ENCODE results near the gene CDC5L.

- no peak for TF ChIP-seq FOXP1 (IDR thresholded peaks at IDR 0.05)
- no peak for TF ChIP-seq FOXP1 (CRISPR knock-in tag; IDR thresholded peaks at IDR 0.05)
- no peak for TF ChIP-seq GTF3A (CRISPR knock-in tag; conservative IDR thresholded peaks at IDR 0.05)
- TF ChIP-seq ZBTB1 (CRISPR knock-in tag; IDR thresholded peaks at IDR 0.05; ENCODE audit: borderline replicate concordance) = no peak
- no peak for TF ChIP-seq RNF2 (conservative IDR thresholded peaks at IDR 0.05; ENCODE audit: low read depth)
- TF ChIP-seq REST (IDR thresholded peaks at IDR 0.05; ENCODE audit: borderline replicate concordance in 1 of 2, low read depth in 1 of 2, low read length in 2 of 2) = no peak
- TF ChIP-seq ATF3 (CRISPR knock-in tag; IDR thresholded peaks at IDR 0.05) = no peak
- TF ChIP-seq THYN1 (CRISPR knock-in tag; IDR thresholded peaks at IDR 0.05; ENCODE audit: borderline replicate concordance, low read depth) = no peak
- no peak for TF ChIP-seq TBL1XR1 (IDR thresholded peaks at IDR 0.05; ENCODE audit: borderline replicate concordance, low read length, partially characterized antibody)
- no peak for TF ChIP-seq FOXM1 (CRISPR knock-in tag; IDR thresholded peaks at IDR 0.05)
- no peak for TF ChIP-seq CSRNP2 (CRISPR knock-in tag; conservative IDR thresholded peaks at IDR 0.05; ENCODE audit: low read depth)
- TF ChIP-seq TAF1 (CRISPR knock-in tag; IDR thresholded peaks at IDR 0.05) = no peak
- TF ChIP-seq HDAC6 (IDR thresholded peaks at IDR 0.05; ENCODE audit: low read depth, low read length) = no peak
- no peak for TF ChIP-seq CHD4 (IDR thresholded peaks at IDR 0.05; ENCODE audit: borderline replicate concordance, low read length)
Measured at GRCh38 chr6:44481056-44481455, 93.5 kb downstream of the CDC5L start.
